ENCODE measurements around the gene GABARAPL2. TPM values are rescaled to one million over a fixed set of nuclear protein-coding genes. Genes with fewer than 3 reads are reported as not detected.
"Not testable (repeated sequence)": the region's sequence is repeated elsewhere in the genome, so short reads cannot be mapped to it uniquely, and the experiment has no call there.

GABARAPL2 gene
- total RNA-seq, 1 experiment from 2014 or later, result 40.1 TPM

GRCh38 chr16:75567911-75568310 is 1.7 kb downstream of the GABARAPL2 start:
- no peak for DNase-seq
- H3K27me3 ChIP-seq (ENCODE audit: control insufficient read depth, insufficient read depth, low read length), result no peaks in the 10 kb centered on the region
- H3K36me3 ChIP-seq (replicated peaks; ENCODE audit: control insufficient read depth, insufficient read depth, low read length), result peaks cover 34% of the 10 kb centered on the region
- H3K4me3 ChIP-seq (ENCODE audit: insufficient read depth, low read depth, low read length), result no peak overlapping the region

GRCh38 chr16:75570396-75571065 is 4.4 kb downstream of the GABARAPL2 start:
- Histone ChIP-seq H3K27me3 (ENCODE audit: control insufficient read depth, insufficient read depth, low read length) (no peaks in the 10 kb centered on the region), H3K4me3 (ENCODE audit: insufficient read depth, low read depth, low read length) (no peak overlapping the region), H3K36me3 (replicated peaks; ENCODE audit: control insufficient read depth, insufficient read depth, low read length) (peaks cover 36% of the 10 kb centered on the region)
- no peak for DNase-seq

GRCh38 chr16:75572864-75573542 is 6.8 kb downstream of the GABARAPL2 start:
- Histone ChIP-seq H3K36me3 (replicated peaks; ENCODE audit: control insufficient read depth, insufficient read depth, low read length) (peaks cover 35% of the 10 kb centered on the region), H3K4me3 (ENCODE audit: insufficient read depth, low read depth, low read length) (no peak overlapping the region), H3K27me3 (ENCODE audit: control insufficient read depth, insufficient read depth, low read length) (no peaks in the 10 kb centered on the region)
- no peak for DNase-seq

GRCh38 chr16:75573955-75574354 is 7.8 kb downstream of the GABARAPL2 start:
- no peak for DNase-seq
- Histone ChIP-seq H3K4me3 (ENCODE audit: insufficient read depth, low read depth, low read length) (no peak overlapping the region), H3K36me3 (replicated peaks; ENCODE audit: control insufficient read depth, insufficient read depth, low read length) (peaks cover 28% of the 10 kb centered on the region), H3K27me3 (ENCODE audit: control insufficient read depth, insufficient read depth, low read length) (no peaks in the 10 kb centered on the region)

GRCh38 chr16:75575958-75576357 is 9.8 kb downstream of the GABARAPL2 start:
- Histone ChIP-seq H3K4me3 (ENCODE audit: insufficient read depth, low read depth, low read length) (no peak overlapping the region), H3K36me3 (replicated peaks; ENCODE audit: control insufficient read depth, insufficient read depth, low read length) (peaks cover 18% of the 10 kb centered on the region), H3K27me3 (ENCODE audit: control insufficient read depth, insufficient read depth, low read length) (no peaks in the 10 kb centered on the region)
- DNase-seq, result no peak

GRCh38 chr16:75576384-75576811 is 10.2 kb downstream of the GABARAPL2 start:
- no peaks in the 10 kb centered on the region for H3K27me3 ChIP-seq (ENCODE audit: control insufficient read depth, insufficient read depth, low read length)
- no peak overlapping the region for H3K4me3 ChIP-seq (ENCODE audit: insufficient read depth, low read depth, low read length)
- H3K36me3 ChIP-seq (replicated peaks; ENCODE audit: control insufficient read depth, insufficient read depth, low read length), result peaks cover 15% of the 10 kb centered on the region
- no peak for DNase-seq

- H3K27me3 ChIP-seq (ENCODE audit: control insufficient read depth, insufficient read depth, low read length), result no peaks in the 10 kb centered on the region
- peaks cover 6% of the 10 kb centered on the region for H3K36me3 ChIP-seq (replicated peaks; ENCODE audit: control insufficient read depth, insufficient read depth, low read length)
- H3K4me3 ChIP-seq (ENCODE audit: insufficient read depth, low read depth, low read length), result no peak overlapping the region
- DNase-seq, result no peak
These were observed 12.0 kb downstream of the GABARAPL2 start for GRCh38 chr16:75578212-75578611.

GRCh38 chr16:75578725-75579124 is 12.5 kb downstream of the GABARAPL2 start:
- DNase-seq, result no peak
- Histone ChIP-seq H3K36me3 (replicated peaks; ENCODE audit: control insufficient read depth, insufficient read depth, low read length) (peaks cover 6% of the 10 kb centered on the region), H3K27me3 (ENCODE audit: control insufficient read depth, insufficient read depth, low read length) (no peaks in the 10 kb centered on the region), H3K4me3 (ENCODE audit: insufficient read depth, low read depth, low read length) (no peak overlapping the region)

- Histone ChIP-seq H3K4me3 (ENCODE audit: insufficient read depth, low read depth, low read length) (no peak overlapping the region), H3K36me3 (replicated peaks; ENCODE audit: control insufficient read depth, insufficient read depth, low read length) (peaks cover 6% of the 10 kb centered on the region), H3K27me3 (ENCODE audit: control insufficient read depth, insufficient read depth, low read length) (no peaks in the 10 kb centered on the region)
- DNase-seq, result no peak
These were observed 13.2 kb downstream of the GABARAPL2 start for GRCh38 chr16:75579281-75579834.

GRCh38 chr16:75584108-75584507 is 17.9 kb downstream of the GABARAPL2 start:
- Histone ChIP-seq H3K4me3 (ENCODE audit: insufficient read depth, low read depth, low read length) (no peak overlapping the region), H3K27me3 (ENCODE audit: control insufficient read depth, insufficient read depth, low read length) (no peaks in the 10 kb centered on the region), H3K36me3 (replicated peaks; ENCODE audit: control insufficient read depth, insufficient read depth, low read length) (peaks cover 2% of the 10 kb centered on the region)
- no peak for DNase-seq

- peaks cover 2% of the 10 kb centered on the region for H3K36me3 ChIP-seq (replicated peaks; ENCODE audit: control insufficient read depth, insufficient read depth, low read length)
- H3K27me3 ChIP-seq (ENCODE audit: control insufficient read depth, insufficient read depth, low read length), result no peaks in the 10 kb centered on the region
- no peak overlapping the region for H3K4me3 ChIP-seq (ENCODE audit: insufficient read depth, low read depth, low read length)
- no peak for DNase-seq
These were observed 22.5 kb downstream of the GABARAPL2 start for GRCh38 chr16:75588716-75589115.

GRCh38 chr16:75589306-75589705 is 23.1 kb downstream of the GABARAPL2 start:
- peaks cover 2% of the 10 kb centered on the region for H3K36me3 ChIP-seq (replicated peaks; ENCODE audit: control insufficient read depth, insufficient read depth, low read length)
- H3K4me3 ChIP-seq (ENCODE audit: insufficient read depth, low read depth, low read length), result no peak overlapping the region
- H3K27me3 ChIP-seq (ENCODE audit: control insufficient read depth, insufficient read depth, low read length), result no peaks in the 10 kb centered on the region
- no peak for DNase-seq

GRCh38 chr16:75590920-75591843 is 25.0 kb downstream of the GABARAPL2 start:
- no peaks in the 10 kb centered on the region for H3K27me3 ChIP-seq (ENCODE audit: control insufficient read depth, insufficient read depth, low read length)
- H3K36me3 ChIP-seq (replicated peaks; ENCODE audit: control insufficient read depth, insufficient read depth, low read length), result peaks cover 2% of the 10 kb centered on the region
- DNase-seq, result no peak
- no peak overlapping the region for H3K4me3 ChIP-seq (ENCODE audit: insufficient read depth, low read depth, low read length)

- DNase-seq; H3K27me3 ChIP-seq (ENCODE audit: control insufficient read depth, insufficient read depth, low read length); H3K36me3 ChIP-seq (replicated peaks; ENCODE audit: control insufficient read depth, insufficient read depth, low read length); H3K4me3 ChIP-seq (ENCODE audit: insufficient read depth, low read depth, low read length): not testable (repeated sequence)
These were observed 25.7 kb downstream of the GABARAPL2 start for GRCh38 chr16:75591927-75592326.

All from H7 (cell line).